CD4-positive, alpha-beta T cell treated with Interleukin-6 for 4 hours (primary cell): ENCODE results near the gene LYRM4.
A peak's percentile ranks its signal among the peaks of the same experiment; 100 is the strongest.

Experiments
- DNase-seq: peaks from one replicate; pipeline ENCODE4 v3.0.0-alpha.2; 2020; ENCODE audit warnings: mixed read lengths

LYRM4 gene

DNA sequence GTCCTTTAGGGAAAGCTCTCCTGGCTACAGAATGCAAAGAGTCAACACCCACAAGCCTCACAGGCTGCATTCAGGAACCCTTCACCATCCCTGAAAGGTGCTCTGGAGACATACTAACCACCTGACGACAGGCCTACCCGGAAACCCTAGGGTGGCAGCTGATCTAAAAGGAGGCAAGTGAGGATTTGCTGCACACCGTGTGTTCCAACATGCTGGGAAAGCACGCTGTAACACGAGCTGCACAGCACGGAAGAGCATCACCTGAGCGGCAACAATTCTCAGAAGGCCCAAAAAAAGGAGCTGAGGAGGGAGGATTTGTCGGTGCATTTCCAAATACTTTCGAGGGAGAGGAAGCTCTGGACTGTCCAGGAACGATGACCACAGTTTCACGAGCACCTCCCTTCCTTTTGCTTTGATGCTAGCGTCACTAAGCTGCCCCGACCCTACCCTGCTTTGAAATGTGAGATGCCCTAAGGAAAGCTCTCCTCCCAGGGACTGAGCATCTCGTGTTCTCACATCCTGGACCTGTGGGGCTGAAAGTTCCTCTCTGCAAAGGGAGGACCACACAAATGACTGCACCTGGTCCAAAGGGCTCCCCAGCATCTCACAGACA is 88.6 kb downstream of the LYRM4 start:
- no peak for DNase-seq

DNA sequence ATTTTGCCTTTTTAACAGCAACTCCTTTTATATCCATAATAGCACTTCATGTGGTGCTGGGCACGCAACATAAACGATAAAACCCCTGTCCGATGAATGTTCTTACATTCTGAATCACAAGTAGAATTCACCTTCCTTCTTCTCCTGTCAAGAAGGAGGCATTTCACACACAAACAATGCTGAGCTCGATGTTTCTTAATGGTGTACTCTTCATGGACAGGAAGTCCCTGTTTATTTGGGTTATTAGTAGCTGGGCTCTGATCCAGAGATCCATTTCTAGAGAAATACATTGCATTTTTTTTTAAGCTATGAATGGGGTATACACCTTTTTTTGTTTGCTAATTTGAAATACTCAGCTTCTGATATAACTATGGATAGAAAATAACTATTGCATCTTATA is 93.2 kb downstream of the LYRM4 start:
- DNase-seq = no peak

DNA sequence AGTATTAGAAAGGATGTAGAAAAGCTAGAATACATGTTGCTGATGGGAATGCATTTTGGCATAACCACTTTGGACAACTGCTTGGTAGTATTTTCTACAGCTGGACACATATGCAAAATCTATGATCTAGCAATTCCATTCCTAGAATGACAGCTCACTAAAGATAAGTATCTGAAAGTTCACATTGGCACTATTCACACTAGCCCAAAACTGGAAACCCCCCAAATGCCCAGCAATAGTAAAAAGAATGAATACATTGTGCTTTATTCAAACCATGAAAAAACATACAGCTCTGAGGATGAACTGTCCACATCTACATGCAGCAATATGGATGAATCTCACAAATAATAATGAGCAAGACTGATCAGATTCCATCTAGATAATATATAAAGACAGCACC is 96.7 kb downstream of the LYRM4 start:
- no peak for DNase-seq

DNA sequence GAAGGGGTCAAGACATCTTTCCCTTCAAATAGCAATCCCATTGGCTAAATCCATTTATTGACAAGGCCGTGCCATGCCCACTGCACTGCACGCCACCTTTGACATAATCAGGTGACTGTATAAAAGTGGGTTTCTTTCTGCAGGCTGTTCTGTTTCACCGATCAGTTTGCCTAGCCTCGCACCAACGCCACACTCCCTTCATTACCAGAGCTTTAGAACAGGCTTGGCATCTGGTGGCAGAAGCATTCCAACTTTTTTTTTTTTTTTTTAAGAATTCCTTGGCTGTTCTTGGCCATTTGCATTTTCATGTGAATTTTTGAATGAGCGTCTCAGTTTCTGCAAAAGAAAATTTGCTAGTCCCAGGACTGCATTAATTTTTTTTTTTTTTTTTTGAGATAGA is 97.5 kb downstream of the LYRM4 start:
- no peak for DNase-seq

DNA sequence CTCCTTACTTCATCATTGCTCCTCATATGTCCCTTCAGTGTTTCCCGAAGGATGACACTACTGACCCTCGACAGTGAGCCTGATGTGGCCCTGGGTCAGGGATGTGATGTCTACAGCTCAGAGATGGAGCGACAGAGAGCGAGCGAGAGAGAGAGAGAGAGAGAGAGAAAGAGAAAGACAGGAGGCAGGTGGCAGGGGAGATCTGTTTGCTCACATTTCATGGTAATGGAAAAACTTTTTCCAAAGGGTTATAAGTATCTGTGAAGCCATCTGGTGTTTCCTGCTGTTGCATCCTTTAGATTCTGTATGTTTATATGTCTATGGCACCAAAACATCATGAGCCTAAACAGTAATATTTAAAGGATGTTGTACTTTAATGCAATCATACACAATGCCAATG is 98.4 kb downstream of the LYRM4 start:
- no peak for DNase-seq

DNA sequence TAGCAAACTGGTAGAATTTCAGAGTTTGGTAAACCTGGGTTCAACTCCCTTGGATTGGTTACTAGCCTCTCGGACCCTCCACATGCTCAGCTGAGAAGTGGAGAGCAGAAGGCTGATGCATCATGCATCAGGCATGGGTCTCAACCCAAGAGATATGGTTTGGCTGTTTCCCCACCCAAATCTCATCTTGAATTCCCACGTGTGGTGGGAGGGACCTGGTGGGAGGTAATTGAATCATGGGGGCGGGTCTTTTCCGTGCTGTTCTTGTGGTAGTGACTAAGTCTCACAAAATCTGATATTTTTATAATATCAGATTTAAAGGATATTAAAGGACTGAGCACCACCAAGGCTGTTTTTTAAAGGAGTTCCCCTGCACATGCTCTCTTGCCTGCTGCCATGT is 100.5 kb downstream of the LYRM4 start:
- DNase-seq = no peak

DNA sequence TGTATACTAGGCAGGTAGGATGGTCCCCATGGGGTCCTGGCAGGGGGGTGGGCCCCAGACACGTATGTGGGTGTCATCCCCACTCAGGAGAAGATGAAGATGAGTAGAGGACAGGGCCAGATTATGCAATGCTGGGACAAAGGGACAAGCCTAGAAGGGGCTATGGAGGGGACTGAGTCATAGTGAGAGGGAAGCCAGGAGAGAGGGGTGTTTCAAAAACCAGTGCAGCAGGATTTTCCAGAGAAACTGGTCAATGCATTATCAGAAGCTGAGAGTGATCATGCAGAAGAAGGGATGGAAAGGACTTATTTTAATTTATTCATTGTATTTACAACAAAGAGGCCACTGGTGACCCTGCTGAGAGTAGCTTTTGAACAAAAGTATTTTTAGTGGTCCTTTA is 101.6 kb downstream of the LYRM4 start:
- DNase-seq = no peak

DNA sequence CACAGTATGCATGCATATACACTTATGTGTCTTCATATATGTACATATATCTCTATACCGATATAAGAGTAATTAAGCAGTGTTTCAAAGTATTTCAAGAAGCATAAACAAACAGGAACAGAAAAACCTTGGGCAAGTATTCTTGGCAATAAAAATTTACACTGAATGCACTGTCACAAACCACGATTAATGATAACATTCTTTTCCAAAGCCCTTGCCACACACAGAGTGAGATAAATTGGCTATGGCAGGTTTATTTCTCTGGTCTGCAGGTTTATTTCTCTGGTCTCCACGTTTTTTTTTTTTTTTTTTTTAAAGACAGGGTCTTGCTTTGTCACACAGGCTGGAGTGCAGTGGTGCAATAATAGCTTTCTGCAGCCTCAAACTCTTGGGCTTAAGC is 102.6 kb downstream of the LYRM4 start:
- no peak for DNase-seq

DNA sequence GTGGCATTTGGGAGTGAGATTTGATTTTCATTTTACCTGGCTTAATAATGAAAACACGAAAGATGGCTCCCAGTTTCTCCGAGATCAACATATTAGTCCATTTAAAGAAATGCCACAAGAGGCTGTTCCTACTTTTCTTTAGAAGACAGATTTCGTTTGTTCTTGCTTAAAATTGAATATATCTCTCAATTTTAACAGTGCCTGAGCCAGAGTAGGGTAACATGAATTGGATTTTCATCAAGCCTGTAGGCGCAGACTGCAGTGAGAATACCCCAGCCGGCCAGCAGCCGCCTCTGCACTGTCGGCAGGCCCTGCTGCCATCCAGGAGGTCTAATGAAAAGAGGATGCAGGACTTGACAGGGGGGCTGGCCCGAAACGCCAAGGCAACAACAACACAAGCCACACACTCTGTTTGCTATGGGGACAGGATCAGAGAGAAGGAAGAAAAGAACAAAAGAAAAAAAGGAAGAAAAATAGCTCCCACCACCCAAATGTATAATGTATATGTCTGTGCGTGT is 103.1 kb downstream of the LYRM4 start:
- no peak for DNase-seq

DNA sequence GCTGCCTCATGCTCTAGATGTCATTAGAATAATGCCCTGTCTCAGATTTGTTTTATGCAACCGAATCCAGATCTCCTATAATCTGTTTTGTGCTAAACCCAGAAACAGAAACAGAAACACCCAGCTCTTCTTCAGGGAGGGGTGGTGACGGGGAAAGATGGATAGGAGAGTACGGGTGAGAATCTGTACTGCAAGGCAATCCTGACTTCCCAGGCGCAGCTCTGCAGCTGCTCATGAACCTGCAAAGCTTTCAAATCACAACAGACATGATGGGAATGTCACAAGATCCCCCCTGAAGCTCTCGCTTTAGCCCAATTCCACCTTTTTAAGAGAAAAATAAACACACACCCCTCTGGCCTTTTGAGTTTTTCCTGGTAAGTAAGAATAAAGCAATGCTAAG is 104.1 kb downstream of the LYRM4 start:
- DNase-seq = no peak

DNA sequence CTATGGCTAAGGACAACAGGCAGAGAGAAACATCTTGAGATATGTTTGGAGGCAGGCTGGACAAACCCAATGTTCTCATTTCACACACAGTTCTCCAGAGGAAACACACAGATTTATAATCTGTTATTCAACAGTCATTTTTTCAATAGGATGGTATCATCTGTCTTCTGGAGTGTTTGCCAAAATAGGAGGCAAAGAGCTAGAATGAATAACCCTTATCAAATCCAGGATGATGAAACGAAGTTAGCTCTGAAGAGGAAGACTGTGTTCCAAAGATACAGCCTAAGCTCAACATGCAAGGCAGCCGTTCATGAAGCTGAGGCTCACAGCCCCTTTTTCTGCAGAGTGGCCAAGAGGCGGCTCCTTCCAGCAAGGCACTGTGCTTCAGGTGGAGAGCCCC is 104.8 kb downstream of the LYRM4 start:
- no peak for DNase-seq

DNA sequence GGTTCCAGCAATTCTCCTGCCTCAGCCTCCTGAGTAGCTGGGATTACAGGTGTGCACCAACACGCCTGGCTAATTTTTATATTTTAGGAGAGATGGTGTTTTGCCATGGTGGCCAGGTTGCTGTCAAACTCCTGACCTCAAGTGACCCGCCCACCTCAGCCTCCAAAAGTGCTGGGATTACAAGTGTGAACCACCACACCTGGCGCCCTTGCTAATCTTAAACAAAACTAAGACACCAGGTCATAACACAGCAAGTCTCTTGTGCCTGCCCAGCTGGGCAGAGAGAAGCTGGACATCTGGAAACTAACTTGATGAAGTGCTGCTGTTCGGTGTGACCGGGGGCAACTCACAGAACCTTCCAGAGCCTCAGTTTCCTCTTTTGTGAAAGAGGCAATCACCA is 107.6 kb downstream of the LYRM4 start:
- DNase-seq = no peak

DNA sequence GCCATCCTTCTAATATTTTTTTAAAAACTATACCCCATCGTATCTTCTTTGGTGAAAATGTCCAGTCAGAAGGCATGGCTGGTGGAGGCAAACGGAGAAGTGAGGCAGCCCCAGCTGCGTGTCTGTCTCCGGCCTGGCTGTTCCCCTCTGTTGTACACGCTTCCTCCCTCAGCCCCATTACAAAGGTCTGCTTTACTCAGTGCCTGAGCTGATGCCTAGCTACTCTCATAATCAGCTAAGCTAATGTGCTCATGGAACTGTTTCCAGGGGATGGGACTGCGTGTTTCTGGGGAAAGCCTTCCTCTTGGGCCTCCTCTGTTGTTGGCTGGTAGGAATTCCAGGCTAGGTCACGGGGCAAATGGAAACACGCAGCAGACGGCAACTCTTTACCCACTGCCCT is 108.3 kb downstream of the LYRM4 start:
- DNase-seq = no peak

DNA sequence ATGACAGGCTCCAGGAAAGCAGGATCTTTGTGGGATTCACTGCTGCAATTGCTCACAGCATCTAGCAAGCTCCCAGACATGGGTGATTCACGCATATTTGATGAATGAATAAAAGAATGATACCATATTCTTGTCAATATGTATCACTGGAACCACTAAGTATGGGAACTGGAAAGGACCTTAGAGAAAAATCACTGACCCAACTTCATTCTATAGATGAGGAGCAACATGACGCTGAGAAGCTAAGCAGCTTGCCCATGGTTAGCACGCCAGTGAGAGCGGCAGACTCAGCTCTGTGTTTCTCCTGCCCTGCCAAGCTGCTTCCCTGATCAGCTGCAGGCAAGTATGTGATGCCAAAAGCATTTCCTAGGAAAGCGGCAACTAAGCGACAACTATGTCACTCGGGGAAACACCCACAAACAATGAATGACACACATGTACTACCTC is 108.8 kb downstream of the LYRM4 start:
- no peak for DNase-seq

DNA sequence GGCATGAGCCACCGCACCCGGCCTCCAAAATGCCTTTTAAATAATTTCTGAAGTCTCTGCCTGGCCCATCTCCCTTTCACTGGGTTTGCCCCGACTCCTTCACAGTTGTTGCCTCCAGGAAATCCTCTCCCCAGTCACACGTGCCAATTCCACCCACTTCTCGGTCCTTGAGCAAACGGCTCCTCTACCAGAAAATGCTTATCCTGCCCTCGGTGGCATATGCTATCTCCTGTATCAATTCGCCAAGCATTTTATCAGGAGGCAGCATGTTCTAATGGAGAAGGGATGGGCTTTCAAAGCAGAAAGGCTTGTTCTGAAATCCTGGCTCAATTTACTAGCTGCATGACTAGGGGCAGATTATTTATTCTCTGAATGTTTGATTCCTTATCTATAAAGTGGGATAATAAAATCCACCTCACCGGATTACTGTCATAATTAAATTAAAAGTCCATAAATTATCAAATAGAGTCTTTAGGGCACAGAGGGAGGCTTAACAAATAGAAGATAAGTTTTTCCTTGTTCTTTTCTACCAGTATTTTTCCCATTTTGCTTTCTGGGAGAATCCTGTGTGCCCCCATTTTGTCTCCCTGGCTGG is 109.3 kb downstream of the LYRM4 start:
- no peak for DNase-seq

DNA sequence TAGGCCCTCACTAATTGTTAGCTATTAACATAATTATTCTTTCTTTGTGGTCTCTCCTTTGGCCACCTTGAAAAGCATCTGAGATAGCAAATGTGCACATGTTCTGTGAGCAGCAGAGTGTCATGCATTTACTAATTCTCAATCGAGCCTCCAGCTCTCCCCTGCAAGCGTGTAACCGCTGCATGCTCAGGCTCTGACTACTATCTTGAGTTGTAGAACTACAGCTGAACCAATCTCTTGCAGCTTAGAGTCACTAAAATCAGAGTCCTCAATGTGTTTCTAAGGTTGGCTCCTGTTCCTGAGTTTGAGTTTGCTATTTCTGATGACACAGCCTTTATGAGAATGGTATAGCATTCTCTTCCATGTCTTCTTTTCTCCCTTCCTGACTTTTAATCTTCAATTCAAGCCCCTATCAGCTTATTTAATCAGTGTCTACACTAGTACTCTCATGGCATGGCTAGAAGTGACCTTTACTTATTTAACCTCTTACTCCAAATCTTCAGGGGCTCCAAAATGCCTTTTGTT is 110.1 kb downstream of the LYRM4 start:
- DNase-seq = no peak

DNA sequence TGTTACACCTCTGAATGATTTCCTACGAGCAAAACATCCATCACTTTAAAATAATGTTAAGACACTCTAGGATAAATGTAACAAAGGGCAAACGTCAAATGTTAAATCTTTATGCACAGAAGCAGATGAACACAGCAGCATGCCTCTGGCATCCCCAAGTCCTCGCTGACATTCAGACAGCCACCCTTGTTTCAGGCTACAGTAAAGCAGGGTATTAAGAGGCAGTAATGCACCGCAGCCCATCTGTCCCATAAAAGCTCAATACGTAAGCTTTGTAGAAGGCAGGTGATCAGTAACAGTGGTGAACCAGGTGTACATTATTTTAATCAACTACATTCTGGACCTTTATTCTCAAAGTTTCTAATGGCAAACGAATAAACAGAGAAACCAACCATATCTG is 110.9 kb downstream of the LYRM4 start:
- DNase-seq = no peak

DNA sequence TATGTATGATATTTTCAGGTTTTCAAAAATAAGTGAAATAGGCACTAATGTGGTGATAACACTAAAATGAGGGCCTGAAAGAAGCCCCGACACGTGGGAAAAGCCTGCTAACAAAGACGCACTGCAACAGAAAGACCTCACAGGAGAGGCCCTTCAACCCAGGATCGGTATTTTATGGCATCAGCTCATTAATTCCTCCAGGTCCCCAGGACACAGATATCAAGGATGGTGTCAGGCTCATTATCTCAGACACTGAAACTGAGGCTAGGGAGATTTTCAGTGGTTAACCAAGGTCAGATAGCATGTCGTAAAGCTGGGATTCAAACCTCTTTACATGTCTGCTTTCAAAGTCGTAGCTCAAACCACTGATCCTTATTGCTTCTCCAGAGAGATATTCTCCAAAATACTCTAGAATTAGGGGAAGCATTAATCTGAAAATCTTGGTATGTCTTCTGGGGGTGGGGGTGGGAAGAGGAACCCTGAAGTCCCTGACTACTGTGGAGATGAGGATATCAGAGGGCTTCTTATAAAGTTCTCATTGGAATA is 111.5 kb downstream of the LYRM4 start:
- DNase-seq = no peak

DNA sequence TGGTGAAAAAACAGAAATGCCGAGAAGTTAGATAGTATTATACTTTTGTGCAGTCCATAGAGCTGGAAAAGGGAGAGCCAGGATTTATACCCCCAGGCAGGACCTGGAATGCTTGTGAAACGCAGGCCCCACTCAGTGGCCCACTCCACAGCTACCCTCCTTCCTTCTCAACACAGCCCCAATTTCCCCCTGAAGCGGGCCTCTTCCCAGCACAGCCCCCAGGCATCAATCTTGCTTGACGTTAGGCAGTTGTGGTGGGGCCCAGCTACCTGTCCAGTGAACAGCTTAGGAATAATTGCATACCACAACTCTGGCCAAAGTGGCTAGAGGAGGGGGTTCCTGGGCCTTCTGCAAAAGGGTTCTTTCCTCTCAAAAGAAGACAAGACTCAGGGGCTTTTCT is 114.4 kb downstream of the LYRM4 start:
- no peak for DNase-seq

DNA sequence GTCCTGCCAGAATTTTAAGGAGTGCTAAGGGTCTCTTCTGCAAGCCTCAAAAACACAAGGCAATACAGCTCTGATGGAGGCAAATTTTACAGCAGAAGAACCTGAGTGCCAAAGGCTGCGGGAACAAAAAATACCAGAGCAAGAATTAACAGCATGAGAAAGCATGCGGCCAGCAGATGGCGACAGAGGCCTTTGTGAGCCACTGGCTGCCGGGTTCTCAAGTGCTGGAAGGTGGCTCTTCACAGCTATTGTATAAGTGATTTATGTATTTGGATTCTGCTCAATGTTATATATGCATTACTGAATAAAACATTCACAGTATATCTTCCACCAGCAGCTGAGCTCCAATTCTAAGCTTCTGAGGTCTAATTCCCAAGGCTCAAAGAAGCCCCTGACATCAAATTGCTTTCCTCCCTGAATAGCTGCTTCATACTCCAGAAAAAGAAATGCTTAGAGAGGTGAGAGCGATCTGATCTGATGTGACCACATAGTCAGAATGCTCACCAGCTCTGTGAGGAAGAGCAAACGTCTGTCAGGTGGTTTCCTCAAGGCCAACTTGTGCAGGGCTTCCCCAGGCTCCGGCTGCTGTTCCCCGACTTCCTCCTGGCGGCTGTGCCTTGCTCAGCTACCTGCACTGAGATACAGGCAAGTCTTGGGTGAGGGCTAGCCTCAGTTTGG is 117.0 kb downstream of the LYRM4 start:
- peak; percentile 89 for DNase-seq

DNA sequence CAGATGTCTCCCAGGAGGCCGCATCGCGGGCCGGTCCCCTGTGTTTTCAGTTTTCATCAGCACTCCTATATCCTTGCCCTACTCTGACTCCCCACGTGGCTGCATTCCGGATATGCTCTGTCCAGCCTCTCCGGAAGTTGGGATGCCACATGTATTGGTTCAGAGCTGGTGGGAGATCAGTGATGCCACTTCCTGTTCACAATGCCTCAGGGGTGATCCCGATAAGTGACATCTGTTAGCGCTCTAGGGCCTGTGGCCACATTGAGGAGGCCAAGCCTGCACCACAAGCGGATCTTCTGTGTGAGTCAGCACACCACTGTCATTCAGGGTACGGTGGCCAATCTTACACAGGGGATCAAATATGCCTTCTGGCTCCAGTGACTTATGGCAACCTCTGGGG is 117.8 kb downstream of the LYRM4 start:
- DNase-seq = no peak

DNA sequence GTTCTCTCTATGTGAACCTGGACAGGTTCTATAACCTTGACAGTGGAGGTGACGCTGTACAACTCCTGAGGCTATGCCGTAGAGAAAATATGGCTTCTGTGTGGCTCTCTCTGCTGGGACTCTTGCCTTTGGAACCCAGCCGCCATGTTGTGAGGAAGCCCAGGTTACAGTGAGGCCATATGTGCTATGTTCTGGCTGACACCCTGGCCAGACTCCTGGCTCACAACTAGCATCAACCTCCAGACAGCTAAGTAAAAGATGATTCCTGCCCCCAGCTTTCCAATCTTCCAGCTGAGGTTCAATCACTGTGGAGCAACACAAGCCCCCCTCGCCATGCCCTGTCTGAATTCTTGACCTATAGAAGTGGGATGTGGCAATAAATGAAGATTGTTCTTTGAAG is 118.6 kb downstream of the LYRM4 start:
- no peak for DNase-seq

DNA sequence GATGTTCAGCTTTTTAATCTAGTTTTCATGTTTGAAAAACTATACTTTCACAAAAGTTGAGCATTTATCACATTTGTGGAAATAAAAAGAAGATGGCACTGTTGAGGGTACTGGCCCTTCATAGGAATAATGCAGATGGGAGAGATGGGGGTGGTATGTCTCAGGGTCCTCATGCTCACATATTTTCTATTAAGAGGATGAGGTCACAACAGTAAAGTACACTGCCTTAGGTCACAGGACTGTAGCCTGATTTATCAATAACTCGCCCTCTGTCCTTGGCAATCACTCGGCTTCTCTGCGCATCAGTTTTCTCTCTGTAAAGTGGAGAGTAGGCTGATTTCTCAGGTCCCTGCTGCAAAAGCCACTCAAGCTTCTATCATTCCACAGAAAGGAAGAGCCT is 119.7 kb downstream of the LYRM4 start:
- no peak for DNase-seq
